GM23338 (cell line): ENCODE measurements around the gene ANKS1B. TPM values are rescaled to one million over a fixed set of nuclear protein-coding genes. Genes with fewer than 3 reads are reported as not detected.

ENCODE experiments used
- ATAC-seq: fragments of 200-7000 bp; cut with Tn5 transposase; 3 replicates; pipeline ENCODE4 v1.9.1; 2020
- DNase-seq: peaks from one replicate; pipeline ENCODE4 v3.0.0-alpha.2; 2015; ENCODE audit warnings: low spot score
- H2AFZ ChIP-seq: fragments of 200-600 bp; sonication (generic); 2 replicates; pipeline ENCODE4 v1.8.0; 2016; ENCODE audit warnings: antibody characterized with exemption, mild to moderate bottlenecking, moderate library complexity
- H3F3A ChIP-seq: fragments of 200-600 bp; sonication (generic); replicated peaks from 2 replicates; pipeline ENCODE4 v1.8.0; 2017; ENCODE audit warnings: antibody characterized with exemption, mixed run types, low read depth
- H3K27ac ChIP-seq: fragments of 200-600 bp; sonication (generic); 2 replicates; pipeline ENCODE4 v1.6.1; 2016; ENCODE audit warnings: low read depth
- H3K27me3 ChIP-seq: fragments of 200-600 bp; sonication (generic); 2 replicates; pipeline ENCODE4 v1.8.0; 2016; ENCODE audit warnings: mild to moderate bottlenecking, mixed run types, moderate library complexity; ENCODE audit not compliant: insufficient read depth
- H3K36me3 ChIP-seq: fragments of 200-600 bp; sonication (generic); 2 replicates; pipeline ENCODE4 v1.8.0; 2016; ENCODE audit warnings: mild to moderate bottlenecking; ENCODE audit not compliant: insufficient read depth
- H3K4me1 ChIP-seq: fragments of 200-600 bp; sonication (generic); 2 replicates; pipeline ENCODE4 v1.8.0; 2016; ENCODE audit warnings: mild to moderate bottlenecking, moderate library complexity; ENCODE audit not compliant: insufficient read depth
- H3K4me2 ChIP-seq: fragments of 200-600 bp; sonication (generic); 2 replicates; pipeline ENCODE4 v1.7.1; 2017; ENCODE audit warnings: mixed run types
- H3K4me3 ChIP-seq: fragments of 200-600 bp; sonication (generic); 2 replicates; pipeline ENCODE4 v1.6.1; 2016; ENCODE audit warnings: mixed run types
- H3K79me2 ChIP-seq: fragments of 200-600 bp; sonication (generic); replicated peaks from 2 replicates; pipeline ENCODE4 v1.8.0; 2017; ENCODE audit warnings: mild to moderate bottlenecking; ENCODE audit not compliant: insufficient read depth
- H3K9me2 ChIP-seq: fragments of 200-600 bp; sonication (generic); 2 replicates; pipeline ENCODE4 v1.8.0; 2017; ENCODE audit not compliant: insufficient read depth
- H4K20me1 ChIP-seq: fragments of 200-600 bp; sonication (generic); replicated peaks from 2 replicates; pipeline ENCODE4 v1.8.0; 2017; ENCODE audit warnings: mild to moderate bottlenecking; ENCODE audit not compliant: insufficient read depth
- H3K27ac Mint-ChIP-seq: 2 replicates; pipeline ENCODE4 v1.8.0; 2020; ENCODE audit warnings: inconsistent platforms, mild to moderate bottlenecking, moderate library complexity, mixed read lengths
- H3K27me3 Mint-ChIP-seq: 3 replicates; pipeline ENCODE4 v1.8.0; 2022; ENCODE audit warnings: low read depth, mild to moderate bottlenecking, moderate library complexity, mixed read lengths, inconsistent platforms; ENCODE audit not compliant: insufficient read depth, poor library complexity
- H3K36me3 Mint-ChIP-seq: 3 replicates; pipeline ENCODE4 v1.8.0; 2021; ENCODE audit warnings: low read depth, mild to moderate bottlenecking, inconsistent platforms, moderate library complexity, mixed read lengths
- H3K4me1 Mint-ChIP-seq: 3 replicates; pipeline ENCODE4 v1.8.0; 2020; ENCODE audit warnings: mild to moderate bottlenecking, inconsistent platforms, mixed read lengths
- H3K4me3 Mint-ChIP-seq: 3 replicates; pipeline ENCODE4 v1.8.0; 2021; ENCODE audit warnings: moderate library complexity, mild to moderate bottlenecking, inconsistent platforms, mixed read lengths
- H3K9me3 Mint-ChIP-seq: 3 replicates; pipeline ENCODE4 v1.8.0; 2020; ENCODE audit warnings: moderate library complexity, mild to moderate bottlenecking, inconsistent platforms, mixed read lengths
- CREB1 ChIP-seq: fragments of 250-450 bp; sonication (Bioruptor Pico); IDR thresholded peaks from 2 replicates; pipeline ENCODE4 v1.5.0; 2020; ENCODE audit warnings: low read depth, mild to moderate bottlenecking, moderate library complexity
- CTCF ChIP-seq, 2 experiments: fragments of 200-600 bp in 1 of 2; sonication (generic) in 1 of 2; conservative IDR thresholded peaks; 2 replicates each; pipeline versions ENCODE4 v1.5.1 to v1.6.1; 2016 to 2017; ENCODE audit warnings: antibody characterized with exemption in 2 of 2, low read depth in 2 of 2, mild to moderate bottlenecking in 2 of 2, moderate library complexity in 1 of 2
- EZH2 ChIP-seq: fragments of 200-600 bp; sonication (generic); IDR thresholded peaks from one replicate; pipeline ENCODE4 v1.8.0; 2017; ENCODE audit warnings: antibody characterized with exemption, mild to moderate bottlenecking, low read depth; ENCODE audit not compliant: unreplicated experiment
- EZH2phosphoT487 ChIP-seq: fragments of 200-600 bp; sonication (generic); IDR thresholded peaks from one replicate; pipeline ENCODE4 v1.8.1; 2018; ENCODE audit warnings: antibody characterized with exemption; ENCODE audit not compliant: unreplicated experiment
- JUNB ChIP-seq: IDR thresholded peaks from one replicate; pipeline ENCODE4 v1.6.1; 2016; ENCODE audit warnings: antibody characterized with exemption; ENCODE audit not compliant: unreplicated experiment
- NANOG ChIP-seq: IDR thresholded peaks from 2 replicates; pipeline ENCODE4 v1.6.1; 2016; ENCODE audit warnings: antibody characterized with exemption, borderline replicate concordance
- POLR2AphosphoS5 ChIP-seq: IDR thresholded peaks from 2 replicates; pipeline ENCODE4 v1.6.1; 2016; ENCODE audit warnings: antibody characterized with exemption, low read depth
- STAT1 ChIP-seq: IDR thresholded peaks from one replicate; pipeline ENCODE4 v1.6.1; 2016; ENCODE audit warnings: antibody characterized with exemption; ENCODE audit not compliant: unreplicated experiment
- ZNF114 ChIP-seq: fragments of 250-450 bp; sonication (Bioruptor Pico); IDR thresholded peaks from 2 replicates; pipeline ENCODE4 v1.5.0; 2020; ENCODE audit warnings: mild to moderate bottlenecking, moderate library complexity
- ZNF331 ChIP-seq: fragments of 250-450 bp; sonication (Bioruptor Pico); IDR thresholded peaks from 2 replicates; pipeline ENCODE4 v1.5.0; 2020; ENCODE audit warnings: low read depth, mild to moderate bottlenecking, moderate library complexity
- ZNF462 ChIP-seq: fragments of 250-450 bp; sonication (Bioruptor Pico); IDR thresholded peaks from 2 replicates; pipeline ENCODE4 v1.5.0; 2020; ENCODE audit warnings: mild to moderate bottlenecking, moderate library complexity
- polyA plus RNA-seq: library from polyadenylated mRNA; unstranded; fragments of >200 nt; fragmentation: Nextera tagmentation; extraction: Ambion mirVana; gene quantifications from 2 replicates; pipeline ENCODE4 v1.2.1, GENCODE V29; 2016
- total RNA-seq: library from RNA; depleted of rRNA; stranded (reverse); fragments of >200 nt; shearing (Covaris generic); gene quantifications from 2 replicates; pipeline ENCODE4 v1.2.3, GENCODE V29; 2014

Gene ANKS1B
- total and polyA plus RNA-seq, 2 experiments from 2014 or later: 4.3 to 5.8 TPM

GRCh38 chr12:99619389-99620158, 365.2 kb downstream of the ANKS1B start:
- peaks cover 1% of the 10 kb centered on the region for H3K27me3 Mint-ChIP-seq
- Histone ChIP-seq H2AFZ (0 out of 2 replicates have a peak overlapping the region, but pooled peaks have one; percentile 76), H4K20me1 (no peaks in the 10 kb centered on the region), H3K79me2 (no peaks in the 10 kb centered on the region), H3K27ac (no peak overlapping the region), H3K9me2 (no peaks in the 10 kb centered on the region), H3K4me2 (no peak overlapping the region), H3K4me1 (peaks cover 4% of the 10 kb centered on the region; the same call in 1 of the 2 replicates), H3K27me3 (no peaks in the 10 kb centered on the region), H3K36me3 (no peaks in the 10 kb centered on the region), H3K4me3 (no peak overlapping the region), H3F3A (no peaks in the 10 kb centered on the region)
- H3K9me3 Mint-ChIP-seq: no peaks in the 10 kb centered on the region; the same call in 1 of the 3 replicates
- H3K36me3 Mint-ChIP-seq: peaks cover 4% of the 10 kb centered on the region; the same call in 1 of the 3 replicates
- no peak overlapping the region for H3K4me3 Mint-ChIP-seq
- DNase-seq: peak; percentile 82
- peak; percentile 99 for ATAC-seq
- TF ChIP-seq JUNB: no peak
- peak; percentile 95 to 96 for TF ChIP-seq CTCF (conservative IDR thresholded peaks at IDR 0.05; ENCODE audit: low read depth in 2 of 2)
- H3K27ac Mint-ChIP-seq: no peak overlapping the region
- H3K4me1 Mint-ChIP-seq: no peaks in the 10 kb centered on the region

- H3K79me2 ChIP-seq: no peaks in the 10 kb centered on the region
- H3K27ac ChIP-seq: no peak overlapping the region
- no peaks in the 10 kb centered on the region for H4K20me1 ChIP-seq
- Mint-ChIP-seq H3K9me3 (no peaks in the 10 kb centered on the region; the same call in 1 of the 3 replicates), H3K4me1 (no peaks in the 10 kb centered on the region), H3K4me3 (no peak overlapping the region), H3K36me3 (peaks cover 4% of the 10 kb centered on the region; the same call in 1 of the 3 replicates), H3K27ac (no peak overlapping the region; the same call in 1 of the 2 replicates), H3K27me3 (peaks cover 1% of the 10 kb centered on the region)
- H3F3A ChIP-seq: no peaks in the 10 kb centered on the region
- DNase-seq (no peak), ATAC-seq (no peak; the same call in 2 of the 3 replicates)
- H3K9me2 ChIP-seq: no peaks in the 10 kb centered on the region
- H3K4me2 ChIP-seq: no peak overlapping the region
- H2AFZ ChIP-seq: no peak overlapping the region
- no peaks in the 10 kb centered on the region for H3K36me3 ChIP-seq
- no peaks in the 10 kb centered on the region for H3K27me3 ChIP-seq
- no peak overlapping the region for H3K4me3 ChIP-seq
- H3K4me1 ChIP-seq: peaks cover 4% of the 10 kb centered on the region; the same call in 1 of the 2 replicates
- TF ChIP-seq ZNF114 (CRISPR knock-in tag) (no peak), POLR2AphosphoS5 (no peak), EZH2phosphoT487 (no peak), CREB1 (CRISPR knock-in tag) (no peak), CTCF (conservative IDR thresholded peaks at IDR 0.05; ENCODE audit: low read depth in 2 of 2) (no peak), ZNF462 (CRISPR knock-in tag) (no peak), STAT1 (no peak), EZH2 (no peak), ZNF331 (no peak), NANOG (no peak)
Observed at GRCh38 chr12:99618657-99619056, 366.1 kb downstream of the ANKS1B start.
